Vagina (tissue), 2 donors: ENCODE measurements around the gene RNF144A. TPM values are rescaled to one million over a fixed set of nuclear protein-coding genes. Genes with fewer than 3 reads are reported as not detected.
A peak's percentile ranks its signal among the peaks of the same experiment; 100 is the strongest.

ENCODE experiments used
- DNase-seq, 2 donors: peaks; one replicate each; pipeline ENCODE4 v3.0.0-alpha.2; 2017; ENCODE audit errors: extremely low spot score in 2 of 2
- H3K27ac ChIP-seq: fragments of 200-600 bp; sonication (generic); one replicate; pipeline ENCODE4 v1.5.1; 2019
- H3K27me3 ChIP-seq: fragments of 200-600 bp; sonication (generic); one replicate; pipeline ENCODE4 v1.5.1; 2019
- H3K36me3 ChIP-seq, 2 donors: fragments of 200-600 bp; sonication (generic); one replicate each; pipeline ENCODE4 v1.5.1; 2017 to 2019
- H3K4me1 ChIP-seq: fragments of 200-600 bp; sonication (generic); one replicate; pipeline ENCODE4 v1.5.1; 2019
- H3K4me3 ChIP-seq, 2 donors: fragments of 200-600 bp; sonication (generic); 1 replicate in 1 of 2; 2 replicates in 1 of 2; pipeline ENCODE4 v1.5.1; 2016 to 2019
- H3K9me3 ChIP-seq: fragments of 200-600 bp; sonication (generic); one replicate; pipeline ENCODE4 v1.5.1; 2019
- POLR2A ChIP-seq, 2 donors: fragments of 450-650 bp; IDR thresholded peaks; one replicate each; pipeline ENCODE4 v1.6.1; 2017; ENCODE audit warnings: antibody characterized with exemption in 2 of 2, mild to moderate bottlenecking in 2 of 2, moderate library complexity in 2 of 2
- POLR2AphosphoS5 ChIP-seq, 2 donors: sonication (generic); formaldehyde crosslinking; IDR thresholded peaks; one replicate each; pipeline ENCODE4 v1.9.0; 2017; ENCODE audit warnings: antibody characterized with exemption in 2 of 2, mild to moderate bottlenecking in 2 of 2, low read depth in 1 of 2; ENCODE audit not compliant: insufficient read depth in 1 of 2
- intact Hi-C: fragments of 100-400 bp; cut with DNase I; formaldehyde crosslinking; loops from one replicate; pipeline ENCODE4 v1.15.1; 2023
- total RNA-seq: library from RNA; depleted of rRNA; stranded (reverse); fragments of >200 nt; gene quantifications from one replicate; pipeline ENCODE4 v1.2.3, GENCODE V29; 2016
- TF ChIP-seq, protein P1 (sequence below), 3 experiments: fragments of 450-650 bp in 2 of 3; fragments of 200-600 bp in 1 of 3; sonication (generic) in 1 of 3; IDR thresholded peaks; one replicate each; pipeline ENCODE4 v1.5.1; 2017 to 2019; ENCODE audit warnings: antibody characterized with exemption in 3 of 3, mild to moderate bottlenecking in 2 of 3, moderate library complexity in 2 of 3

RNF144A gene
- total RNA-seq, 1 donor from 2014 or later = 17.2 TPM

DNA sequence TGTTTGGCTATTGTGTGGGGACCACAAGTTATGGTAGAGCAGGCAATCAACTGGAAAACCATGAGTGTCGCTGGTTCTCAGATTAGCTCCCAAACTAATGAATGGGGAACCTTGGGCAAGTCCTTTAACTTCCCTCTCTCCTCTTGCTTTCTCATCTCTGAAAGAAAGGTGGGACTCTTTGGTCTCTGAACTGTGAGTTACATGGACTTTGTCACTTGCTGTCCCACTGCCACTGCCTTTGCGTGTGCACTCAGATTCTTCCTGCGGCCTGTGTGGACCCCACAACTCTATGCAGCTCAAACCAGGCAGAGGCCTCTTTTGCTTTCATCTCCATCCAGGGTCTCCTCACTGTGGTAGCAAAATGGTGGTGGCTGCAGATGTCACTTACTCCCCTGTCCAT is 86.7 kb downstream of the RNF144A start:
- Histone ChIP-seq H3K4me3 (no peak overlapping the region), H3K27me3 (no peaks in the 10 kb centered on the region), H3K27ac (no peak overlapping the region), H3K36me3 (no peaks in the 10 kb centered on the region), H3K4me1 (peaks cover 17% of the 10 kb centered on the region), H3K9me3 (no peaks in the 10 kb centered on the region)
- intact Hi-C loops = no loop called here
- TF ChIP-seq POLR2AphosphoS5 (IDR thresholded peaks at IDR 0.05; ENCODE audit: insufficient read depth in 1 of 2, low read depth in 1 of 2) (no peak), POLR2A (IDR thresholded peaks at IDR 0.05) (no peak)
- TF ChIP-seq, protein P1, sequence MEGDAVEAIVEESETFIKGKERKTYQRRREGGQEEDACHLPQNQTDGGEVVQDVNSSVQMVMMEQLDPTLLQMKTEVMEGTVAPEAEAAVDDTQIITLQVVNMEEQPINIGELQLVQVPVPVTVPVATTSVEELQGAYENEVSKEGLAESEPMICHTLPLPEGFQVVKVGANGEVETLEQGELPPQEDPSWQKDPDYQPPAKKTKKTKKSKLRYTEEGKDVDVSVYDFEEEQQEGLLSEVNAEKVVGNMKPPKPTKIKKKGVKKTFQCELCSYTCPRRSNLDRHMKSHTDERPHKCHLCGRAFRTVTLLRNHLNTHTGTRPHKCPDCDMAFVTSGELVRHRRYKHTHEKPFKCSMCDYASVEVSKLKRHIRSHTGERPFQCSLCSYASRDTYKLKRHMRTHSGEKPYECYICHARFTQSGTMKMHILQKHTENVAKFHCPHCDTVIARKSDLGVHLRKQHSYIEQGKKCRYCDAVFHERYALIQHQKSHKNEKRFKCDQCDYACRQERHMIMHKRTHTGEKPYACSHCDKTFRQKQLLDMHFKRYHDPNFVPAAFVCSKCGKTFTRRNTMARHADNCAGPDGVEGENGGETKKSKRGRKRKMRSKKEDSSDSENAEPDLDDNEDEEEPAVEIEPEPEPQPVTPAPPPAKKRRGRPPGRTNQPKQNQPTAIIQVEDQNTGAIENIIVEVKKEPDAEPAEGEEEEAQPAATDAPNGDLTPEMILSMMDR (IDR thresholded peaks at IDR 0.05) = no peak
- no peak for DNase-seq

DNA sequence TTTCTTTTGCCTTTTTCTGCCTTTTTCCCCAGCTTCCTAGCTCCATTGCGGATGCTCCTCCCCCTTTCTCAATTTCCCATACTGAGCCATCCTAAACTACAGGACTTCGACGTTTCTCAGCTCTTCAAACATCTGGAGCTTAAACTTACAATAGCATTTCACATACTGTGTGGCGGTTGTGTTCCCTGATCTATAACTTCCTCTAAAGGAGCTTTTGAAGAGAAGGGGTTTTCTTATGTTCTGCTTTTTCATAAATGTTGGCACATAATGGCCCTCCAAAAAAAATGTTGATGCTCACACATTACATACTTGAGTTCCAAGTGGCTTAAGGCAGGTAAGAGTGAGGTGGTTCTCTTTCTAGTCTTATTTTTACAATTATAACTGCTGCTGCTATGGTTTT is 87.4 kb downstream of the RNF144A start:
- no peak overlapping the region for H3K27ac ChIP-seq
- TF ChIP-seq POLR2A (IDR thresholded peaks at IDR 0.05) = no peak
- no peak for TF ChIP-seq POLR2AphosphoS5 (IDR thresholded peaks at IDR 0.05; ENCODE audit: insufficient read depth in 1 of 2, low read depth in 1 of 2)
- TF ChIP-seq, protein P1 (IDR thresholded peaks at IDR 0.05) = no peak
- H3K36me3 ChIP-seq = no peaks in the 10 kb centered on the region
- intact Hi-C loops = no loop called here
- no peaks in the 10 kb centered on the region for H3K27me3 ChIP-seq
- DNase-seq = no peak
- peaks cover 25% of the 10 kb centered on the region for H3K4me1 ChIP-seq
- H3K9me3 ChIP-seq = no peaks in the 10 kb centered on the region
- H3K4me3 ChIP-seq = no peak overlapping the region

DNA sequence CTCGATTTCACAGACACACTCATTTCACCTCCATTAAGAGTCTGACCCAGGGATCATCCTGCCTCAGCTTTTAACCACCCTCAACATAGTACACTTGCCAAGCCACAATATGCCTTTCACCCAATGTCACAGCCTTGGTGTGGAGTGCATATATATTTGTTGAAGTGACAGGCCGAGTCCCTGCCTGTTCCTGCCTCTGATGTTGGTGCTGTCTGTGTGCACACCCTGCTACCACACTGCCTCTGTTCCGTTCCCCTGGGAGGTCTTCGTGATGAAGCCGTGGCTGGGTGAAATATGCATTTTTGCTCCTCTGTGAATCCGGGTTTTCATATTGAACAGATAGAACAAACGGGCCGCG is 90.3 kb downstream of the RNF144A start:
- H3K27me3 ChIP-seq = no peaks in the 10 kb centered on the region
- H3K36me3 ChIP-seq = no peaks in the 10 kb centered on the region
- intact Hi-C loops = no loop called here
- no peaks in the 10 kb centered on the region for H3K9me3 ChIP-seq
- TF ChIP-seq, protein P1 (IDR thresholded peaks at IDR 0.05) = no peak
- TF ChIP-seq POLR2AphosphoS5 (IDR thresholded peaks at IDR 0.05; ENCODE audit: insufficient read depth in 1 of 2, low read depth in 1 of 2) = no peak
- no peak for TF ChIP-seq POLR2A (IDR thresholded peaks at IDR 0.05)
- H3K4me3 ChIP-seq = peak overlapping the region in 1 of 2 donors; percentile 7
- H3K27ac ChIP-seq = peak overlapping the region; percentile 86
- H3K4me1 ChIP-seq = peaks cover 52% of the 10 kb centered on the region
- no peak for DNase-seq

DNA sequence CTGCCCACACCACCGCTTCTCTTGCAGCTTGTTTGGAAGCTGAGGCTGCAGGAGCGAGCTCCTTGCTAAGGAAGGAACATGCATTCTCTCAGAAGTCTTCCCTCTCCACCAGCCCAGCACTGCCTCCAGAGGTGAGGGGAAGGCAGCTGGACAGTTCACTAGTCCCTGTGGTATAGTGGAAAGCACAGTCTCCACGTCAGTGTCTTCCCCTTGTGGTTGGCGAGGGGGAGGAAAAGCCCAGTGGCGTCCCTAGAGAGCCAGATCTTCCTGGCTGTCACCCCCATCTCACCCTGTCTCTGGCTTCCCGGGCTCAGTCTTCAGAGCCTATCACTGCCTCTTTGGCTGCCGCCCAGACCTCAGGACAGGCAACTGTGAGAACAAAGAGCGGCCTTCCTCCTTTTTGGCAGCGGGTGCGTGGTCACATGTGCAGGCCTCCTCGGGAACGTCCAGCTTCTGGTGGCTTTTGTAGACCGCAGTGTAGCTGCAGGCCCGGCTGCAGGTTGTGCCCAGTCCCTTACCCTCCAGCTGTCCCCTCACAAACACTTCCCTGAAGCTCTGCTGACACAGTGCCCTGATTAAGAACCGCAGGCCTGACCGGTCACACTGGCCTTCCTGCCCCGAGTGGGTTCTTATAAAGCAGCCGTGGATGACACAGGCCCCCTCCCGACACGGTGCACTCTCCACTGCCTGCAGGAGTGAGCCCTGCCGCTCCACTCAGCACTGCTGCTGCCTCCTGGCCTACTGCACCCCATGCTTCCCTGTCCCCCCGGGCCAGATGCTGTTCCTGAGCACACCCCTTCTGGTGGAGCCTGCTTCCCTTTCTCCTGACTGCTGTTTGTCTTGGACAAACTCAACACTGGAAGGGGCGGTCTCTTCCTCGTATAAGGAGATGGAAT is 90.9 kb downstream of the RNF144A start:
- TF ChIP-seq, protein P1 (IDR thresholded peaks at IDR 0.05) = peak in 1 of 3 experiments; percentile 12
- TF ChIP-seq POLR2A (IDR thresholded peaks at IDR 0.05) (no peak), POLR2AphosphoS5 (IDR thresholded peaks at IDR 0.05; ENCODE audit: insufficient read depth in 1 of 2, low read depth in 1 of 2) (peak; percentile 16 to 79)
- no peaks in the 10 kb centered on the region for H3K27me3 ChIP-seq
- peak overlapping the region in 1 of 2 donors; percentile 7 for H3K4me3 ChIP-seq
- no peaks in the 10 kb centered on the region for H3K36me3 ChIP-seq
- intact Hi-C loops = no loop called here
- no peaks in the 10 kb centered on the region for H3K9me3 ChIP-seq
- DNase-seq = no peak
- H3K27ac ChIP-seq = peak overlapping the region; percentile 86
- peaks cover 59% of the 10 kb centered on the region for H3K4me1 ChIP-seq
